ENCODE data around the gene EIF5A2. TPM values are rescaled to one million over a fixed set of nuclear protein-coding genes. Genes with fewer than 3 reads are reported as not detected.
"Not testable (repeated sequence)": the region's sequence is repeated elsewhere in the genome, so short reads cannot be mapped to it uniquely, and the experiment has no call there.

The EIF5A2 gene
- total RNA-seq, 1 experiment from 2014 or later: 72.0 TPM

GRCh38 chr3:170941551-170941950 lies 33.1 kb upstream of the EIF5A2 start:
- intact Hi-C loops (cut with micrococcal nuclease; ENCODE audit: unreplicated experiment) (no loop called here), in situ Hi-C loops (cut with HindIII; ENCODE audit: low pct_unique_long_range_greater_than_20kb, low sequenced_read_pairs) (no loop called here)
- Histone ChIP-seq H3K36me3 (ENCODE audit: control insufficient read depth, insufficient read depth, low read length) (no peaks in the 10 kb centered on the region), H3K27me3 (ENCODE audit: control insufficient read depth, insufficient read depth, low read length) (no peaks in the 10 kb centered on the region), H3K4me1 (ENCODE audit: control insufficient read depth, insufficient read depth, low read length) (no peaks in the 10 kb centered on the region), H3K4me3 (ENCODE audit: low read depth in 2 of 2, low read length in 2 of 2) (no peak overlapping the region), H3K9me3 (ENCODE audit: control insufficient read depth, insufficient read depth, low read depth, low read length) (no peaks in the 10 kb centered on the region; the same call in 1 of the 2 replicates), H3K27ac (ENCODE audit: low read length) (no peak overlapping the region)
- ChIA-PET POLR2A (no interaction called here), CTCF (no interaction called here)
- DNase-seq (ENCODE audit: low read depth, low spot score) (no peak), ATAC-seq (no peak)
- TF ChIP-seq POLR2AphosphoS5 (IDR thresholded peaks at IDR 0.05; ENCODE audit: low read depth, low read length) (no peak), CTCF (IDR thresholded peaks at IDR 0.05) (no peak), SIN3A (IDR thresholded peaks at IDR 0.05; ENCODE audit: borderline replicate concordance, insufficient read depth, low read depth, low read length) (no peak), TCF7L2 (IDR thresholded peaks at IDR 0.05; ENCODE audit: low read depth, low read length) (no peak)
- TF ChIP-seq, protein P1, sequence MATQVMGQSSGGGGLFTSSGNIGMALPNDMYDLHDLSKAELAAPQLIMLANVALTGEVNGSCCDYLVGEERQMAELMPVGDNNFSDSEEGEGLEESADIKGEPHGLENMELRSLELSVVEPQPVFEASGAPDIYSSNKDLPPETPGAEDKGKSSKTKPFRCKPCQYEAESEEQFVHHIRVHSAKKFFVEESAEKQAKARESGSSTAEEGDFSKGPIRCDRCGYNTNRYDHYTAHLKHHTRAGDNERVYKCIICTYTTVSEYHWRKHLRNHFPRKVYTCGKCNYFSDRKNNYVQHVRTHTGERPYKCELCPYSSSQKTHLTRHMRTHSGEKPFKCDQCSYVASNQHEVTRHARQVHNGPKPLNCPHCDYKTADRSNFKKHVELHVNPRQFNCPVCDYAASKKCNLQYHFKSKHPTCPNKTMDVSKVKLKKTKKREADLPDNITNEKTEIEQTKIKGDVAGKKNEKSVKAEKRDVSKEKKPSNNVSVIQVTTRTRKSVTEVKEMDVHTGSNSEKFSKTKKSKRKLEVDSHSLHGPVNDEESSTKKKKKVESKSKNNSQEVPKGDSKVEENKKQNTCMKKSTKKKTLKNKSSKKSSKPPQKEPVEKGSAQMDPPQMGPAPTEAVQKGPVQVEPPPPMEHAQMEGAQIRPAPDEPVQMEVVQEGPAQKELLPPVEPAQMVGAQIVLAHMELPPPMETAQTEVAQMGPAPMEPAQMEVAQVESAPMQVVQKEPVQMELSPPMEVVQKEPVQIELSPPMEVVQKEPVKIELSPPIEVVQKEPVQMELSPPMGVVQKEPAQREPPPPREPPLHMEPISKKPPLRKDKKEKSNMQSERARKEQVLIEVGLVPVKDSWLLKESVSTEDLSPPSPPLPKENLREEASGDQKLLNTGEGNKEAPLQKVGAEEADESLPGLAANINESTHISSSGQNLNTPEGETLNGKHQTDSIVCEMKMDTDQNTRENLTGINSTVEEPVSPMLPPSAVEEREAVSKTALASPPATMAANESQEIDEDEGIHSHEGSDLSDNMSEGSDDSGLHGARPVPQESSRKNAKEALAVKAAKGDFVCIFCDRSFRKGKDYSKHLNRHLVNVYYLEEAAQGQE (IDR thresholded peaks at IDR 0.05; ENCODE audit: insufficient read depth in 1 of 2, low read depth in 2 of 2, low read length in 1 of 2): no peak
- no TSS peak for BruUV-seq (replicated peaks)

DNA sequence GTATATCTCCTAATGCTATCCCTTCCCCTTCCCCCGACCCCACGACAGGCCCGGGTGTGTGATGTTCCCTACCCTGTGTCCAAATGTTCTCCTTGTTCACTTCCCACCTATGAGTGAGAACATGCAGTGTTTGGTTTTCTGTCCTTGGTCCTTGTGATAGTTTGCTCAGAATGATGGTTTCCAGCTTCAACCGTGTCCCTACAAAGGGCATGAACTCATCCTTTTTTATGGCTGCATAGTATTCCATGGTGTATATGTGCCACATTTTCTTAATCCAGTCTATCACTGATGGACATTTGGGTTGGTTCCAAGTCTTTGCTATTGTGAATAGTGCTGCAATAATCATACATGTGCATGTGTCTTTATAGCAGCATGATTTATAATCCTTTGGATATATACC lies 24.6 kb upstream of the EIF5A2 start:
- DNase-seq (ENCODE audit: low read depth, low spot score); BruUV-seq (replicated peaks); CTCF ChIA-PET; H3K36me3 ChIP-seq (ENCODE audit: control insufficient read depth, insufficient read depth, low read length); H3K4me1 ChIP-seq (ENCODE audit: control insufficient read depth, insufficient read depth, low read length); intact Hi-C loops (cut with micrococcal nuclease; ENCODE audit: unreplicated experiment); ATAC-seq; H3K27me3 ChIP-seq (ENCODE audit: control insufficient read depth, insufficient read depth, low read length); H3K4me3 ChIP-seq (ENCODE audit: low read depth in 2 of 2, low read length in 2 of 2); H3K9me3 ChIP-seq (ENCODE audit: control insufficient read depth, insufficient read depth, low read depth, low read length); H3K27ac ChIP-seq (ENCODE audit: low read length); in situ Hi-C loops (cut with HindIII; ENCODE audit: low pct_unique_long_range_greater_than_20kb, low sequenced_read_pairs); POLR2A ChIA-PET: not testable (repeated sequence)

- ATAC-seq; BruUV-seq (replicated peaks); H3K9me3 ChIP-seq (ENCODE audit: control insufficient read depth, insufficient read depth, low read depth, low read length); in situ Hi-C loops (cut with HindIII; ENCODE audit: low pct_unique_long_range_greater_than_20kb, low sequenced_read_pairs); H3K4me1 ChIP-seq (ENCODE audit: control insufficient read depth, insufficient read depth, low read length); H3K27me3 ChIP-seq (ENCODE audit: control insufficient read depth, insufficient read depth, low read length); intact Hi-C loops (cut with micrococcal nuclease; ENCODE audit: unreplicated experiment); POLR2A ChIA-PET; H3K27ac ChIP-seq (ENCODE audit: low read length); H3K36me3 ChIP-seq (ENCODE audit: control insufficient read depth, insufficient read depth, low read length); CTCF ChIA-PET; H3K4me3 ChIP-seq (ENCODE audit: low read depth in 2 of 2, low read length in 2 of 2); DNase-seq (ENCODE audit: low read depth, low spot score): not testable (repeated sequence)
Measured at GRCh38 chr3:170923553-170923952, 15.1 kb upstream of the EIF5A2 start.
